ENCODE measurements around the gene COL25A1. TPM values are rescaled to one million over a fixed set of nuclear protein-coding genes. Genes with fewer than 3 reads are reported as not detected.

The COL25A1 gene
- total RNA-seq, 1 experiment from 2014 or later = not detected

DNA sequence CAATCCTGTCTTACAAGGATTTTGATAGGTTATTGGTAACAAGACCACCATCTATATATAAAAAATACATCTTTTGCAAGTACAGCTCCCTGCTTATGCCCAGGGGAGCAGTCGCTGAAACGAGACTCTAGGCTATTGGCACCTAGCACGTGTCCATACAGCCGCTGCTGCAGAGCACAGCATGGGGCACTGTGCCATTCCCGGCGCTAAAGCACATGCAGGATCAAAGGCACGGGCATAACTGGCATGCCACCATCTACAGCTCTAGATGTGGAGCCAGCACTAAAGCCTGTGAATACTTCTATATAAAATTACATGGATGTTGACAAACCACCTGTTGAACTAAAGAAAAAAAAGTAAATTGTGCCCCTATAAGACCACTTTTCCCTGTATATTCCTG, 144.8 kb downstream of the COL25A1 start:
- no TSS peak for BruUV-seq (replicated peaks)
- Histone ChIP-seq H3K4me1 (ENCODE audit: control insufficient read depth, insufficient read depth, low read length) (no peaks in the 10 kb centered on the region), H3K27ac (ENCODE audit: low read length) (no peak overlapping the region), H3K27me3 (ENCODE audit: control insufficient read depth, insufficient read depth, low read length) (no peaks in the 10 kb centered on the region), H3K36me3 (ENCODE audit: control insufficient read depth, insufficient read depth, low read length) (no peaks in the 10 kb centered on the region), H3K4me3 (ENCODE audit: low read depth in 2 of 2, low read length in 2 of 2) (no peak overlapping the region), H3K9me3 (ENCODE audit: control insufficient read depth, insufficient read depth, low read depth, low read length) (no peaks in the 10 kb centered on the region)
- intact Hi-C loops (cut with micrococcal nuclease; ENCODE audit: unreplicated experiment) (no loop called here), in situ Hi-C loops (cut with HindIII; ENCODE audit: low pct_unique_long_range_greater_than_20kb, low sequenced_read_pairs) (no loop called here)
- CTCF ChIA-PET = no interaction called here
- POLR2A ChIA-PET = no interaction called here
- TF ChIP-seq SIN3A (IDR thresholded peaks at IDR 0.05; ENCODE audit: borderline replicate concordance, insufficient read depth, low read depth, low read length) = no peak
- TF ChIP-seq, protein P1, sequence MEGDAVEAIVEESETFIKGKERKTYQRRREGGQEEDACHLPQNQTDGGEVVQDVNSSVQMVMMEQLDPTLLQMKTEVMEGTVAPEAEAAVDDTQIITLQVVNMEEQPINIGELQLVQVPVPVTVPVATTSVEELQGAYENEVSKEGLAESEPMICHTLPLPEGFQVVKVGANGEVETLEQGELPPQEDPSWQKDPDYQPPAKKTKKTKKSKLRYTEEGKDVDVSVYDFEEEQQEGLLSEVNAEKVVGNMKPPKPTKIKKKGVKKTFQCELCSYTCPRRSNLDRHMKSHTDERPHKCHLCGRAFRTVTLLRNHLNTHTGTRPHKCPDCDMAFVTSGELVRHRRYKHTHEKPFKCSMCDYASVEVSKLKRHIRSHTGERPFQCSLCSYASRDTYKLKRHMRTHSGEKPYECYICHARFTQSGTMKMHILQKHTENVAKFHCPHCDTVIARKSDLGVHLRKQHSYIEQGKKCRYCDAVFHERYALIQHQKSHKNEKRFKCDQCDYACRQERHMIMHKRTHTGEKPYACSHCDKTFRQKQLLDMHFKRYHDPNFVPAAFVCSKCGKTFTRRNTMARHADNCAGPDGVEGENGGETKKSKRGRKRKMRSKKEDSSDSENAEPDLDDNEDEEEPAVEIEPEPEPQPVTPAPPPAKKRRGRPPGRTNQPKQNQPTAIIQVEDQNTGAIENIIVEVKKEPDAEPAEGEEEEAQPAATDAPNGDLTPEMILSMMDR (IDR thresholded peaks at IDR 0.05) = no peak
- no peak for TF ChIP-seq TCF7L2 (IDR thresholded peaks at IDR 0.05; ENCODE audit: low read depth, low read length)
- no peak for TF ChIP-seq REST (IDR thresholded peaks at IDR 0.05; ENCODE audit: insufficient read depth in 1 of 2, low read depth in 2 of 2, low read length in 1 of 2)
- TF ChIP-seq POLR2AphosphoS5 (IDR thresholded peaks at IDR 0.05; ENCODE audit: low read depth, low read length) = no peak
- no peak for DNase-seq (ENCODE audit: low read depth, low spot score)
- no peak for ATAC-seq

- no TSS peak for BruUV-seq (replicated peaks)
- Histone ChIP-seq H3K36me3 (ENCODE audit: control insufficient read depth, insufficient read depth, low read length) (no peaks in the 10 kb centered on the region), H3K27me3 (ENCODE audit: control insufficient read depth, insufficient read depth, low read length) (no peaks in the 10 kb centered on the region), H3K27ac (ENCODE audit: low read length) (no peak overlapping the region), H3K4me3 (ENCODE audit: low read depth in 2 of 2, low read length in 2 of 2) (no peak overlapping the region), H3K9me3 (ENCODE audit: control insufficient read depth, insufficient read depth, low read depth, low read length) (no peaks in the 10 kb centered on the region), H3K4me1 (ENCODE audit: control insufficient read depth, insufficient read depth, low read length) (no peaks in the 10 kb centered on the region)
- ATAC-seq (no peak), DNase-seq (ENCODE audit: low read depth, low spot score) (no peak)
- in situ Hi-C loops (cut with HindIII; ENCODE audit: low pct_unique_long_range_greater_than_20kb, low sequenced_read_pairs) = no loop called here
- intact Hi-C loops (cut with micrococcal nuclease; ENCODE audit: unreplicated experiment) = no loop called here
- CTCF ChIA-PET = no interaction called here
- no peak for TF ChIP-seq SIN3A (IDR thresholded peaks at IDR 0.05; ENCODE audit: borderline replicate concordance, insufficient read depth, low read depth, low read length)
- no peak for TF ChIP-seq POLR2AphosphoS5 (IDR thresholded peaks at IDR 0.05; ENCODE audit: low read depth, low read length)
- TF ChIP-seq, protein P1 (IDR thresholded peaks at IDR 0.05) = no peak
- TF ChIP-seq TCF7L2 (IDR thresholded peaks at IDR 0.05; ENCODE audit: low read depth, low read length) = no peak
- TF ChIP-seq REST (IDR thresholded peaks at IDR 0.05; ENCODE audit: insufficient read depth in 1 of 2, low read depth in 2 of 2, low read length in 1 of 2) = no peak
- POLR2A ChIA-PET = no interaction called here
These were observed 145.3 kb downstream of the COL25A1 start for GRCh38 chr4:109157205-109157604.

Measured in Panc1 (cell line).